GM10248 (cell line): ENCODE results near the gene GATAD2A.

ENCODE experiments used
- CTCF ChIA-PET: fragments of 300-600 bp; sonication (Branson Sonifier 250); formaldehyde crosslinking; extraction: SDS; loops from one replicate; lab custom pipeline; 2021; ENCODE audit warnings: antibody characterized with exemption; lab: Yijun Ruan, JAX
- POLR2A ChIA-PET: fragments of 350-650 bp; sonication (Branson Sonifier 250); formaldehyde crosslinking; extraction: SDS; loops from one replicate; lab custom pipeline; 2020; ENCODE audit warnings: antibody characterized with exemption; lab: Yijun Ruan, JAX
- DNase-seq: peaks from one replicate; pipeline ENCODE4 v3.0.0; 2012; ENCODE audit errors: extremely low spot score
- CTCF ChIP-seq: IDR thresholded peaks from 2 replicates; pipeline ENCODE4 v1.5.1; 2012; ENCODE audit warnings: mild to moderate bottlenecking, low read depth; ENCODE audit errors: extremely low read depth, missing control alignments, control extremely low read depth

GATAD2A gene

GRCh38 chr19:19502281-19502680, 96.8 kb downstream of the GATAD2A start:
- no peak for DNase-seq
- TF ChIP-seq CTCF, result no peak
- ChIA-PET POLR2A (no interaction called here), CTCF (interaction anchor here (1.5 kb wide), 1 partner anchor 51 kb away, joined by 3 read pairs; no protein-coding TSS in a partner anchor)

- ChIA-PET CTCF (interaction anchor here (1.5 kb wide), 1 partner anchor 50 kb away, joined by 3 read pairs; no protein-coding TSS in a partner anchor), POLR2A (no interaction called here)
These were observed 97.5 kb downstream of the GATAD2A start for GRCh38 chr19:19502808-19503602.

GRCh38 chr19:19504754-19505668, 99.5 kb downstream of the GATAD2A start:
- TF ChIP-seq CTCF, result no peak
- CTCF ChIA-PET, result interaction anchor here (1.3 to 1.5 kb wide), 2 partner anchors 12 to 15 kb away, joined by 3 to 7 read pairs; no protein-coding TSS in a partner anchor
- POLR2A ChIA-PET, result no interaction called here
- DNase-seq, result no peak

More at GRCh38 chr19:19502808-19503602, 97.5 kb downstream of the GATAD2A start:
- DNase-seq, result no peak
- no peak for TF ChIP-seq CTCF

GRCh38 chr19:19505669-19506326, 100.3 kb downstream of the GATAD2A start:
- CTCF ChIA-PET, result interaction anchor here (1.5 kb wide), 1 partner anchor 16 kb away, joined by 7 read pairs; no protein-coding TSS in a partner anchor
- no peak for TF ChIP-seq CTCF
- POLR2A ChIA-PET, result no interaction called here
- no peak for DNase-seq

GRCh38 chr19:19506592-19506991, 101.1 kb downstream of the GATAD2A start:
- ChIA-PET CTCF (interaction anchor here (1.0 kb wide), 1 partner anchor 48 kb away, joined by 3 read pairs; no protein-coding TSS in a partner anchor), POLR2A (no interaction called here)
- no peak for TF ChIP-seq CTCF
- no peak for DNase-seq
